PFSK-1 (cell line): Measurements from ENCODE around the gene TIGD1.

ENCODE experiments used
- FOXP2 ChIP-seq: optimal IDR thresholded peaks from 2 replicates; pipeline ENCODE3; 2011; ENCODE audit warnings: borderline replicate concordance, control low read depth, inconsistent platforms; ENCODE audit not compliant: insufficient read depth; ENCODE audit errors: extremely low read length, extremely low read depth
- POLR2AphosphoS5 ChIP-seq: IDR thresholded peaks from 2 replicates; pipeline ENCODE4 v1.6.1; 2012; ENCODE audit warnings: low read depth, mild to moderate bottlenecking, control low read depth, low read length, moderate library complexity
- SIN3A ChIP-seq: IDR thresholded peaks from 2 replicates; pipeline ENCODE4 v1.6.1; 2012; ENCODE audit warnings: mild to moderate bottlenecking, low read length, moderate library complexity, borderline replicate concordance; ENCODE audit not compliant: insufficient read depth
- TAF1 ChIP-seq: IDR thresholded peaks from 2 replicates; pipeline ENCODE4 v1.6.1; 2012; ENCODE audit warnings: low read length, control low read depth, borderline replicate concordance; ENCODE audit not compliant: insufficient read depth
- TF ChIP-seq, protein P1 (sequence below), 2 experiments: IDR thresholded peaks; 2 replicates each; pipeline versions ENCODE4 v1.6.1 to v1.8.0; 2011 to 2012; ENCODE audit warnings: low read depth in 2 of 2, low read length in 2 of 2, control low read depth in 1 of 2, inconsistent platforms in 1 of 2, mild to moderate bottlenecking in 1 of 2, moderate library complexity in 1 of 2; ENCODE audit not compliant: insufficient read depth in 1 of 2

The TIGD1 gene

GRCh38 chr2:232523682-232524597 is 26.4 kb downstream of the TIGD1 start:
- TF ChIP-seq SIN3A (no peak), FOXP2 (no peak), TAF1 (no peak), POLR2AphosphoS5 (no peak)
- TF ChIP-seq, protein P1, sequence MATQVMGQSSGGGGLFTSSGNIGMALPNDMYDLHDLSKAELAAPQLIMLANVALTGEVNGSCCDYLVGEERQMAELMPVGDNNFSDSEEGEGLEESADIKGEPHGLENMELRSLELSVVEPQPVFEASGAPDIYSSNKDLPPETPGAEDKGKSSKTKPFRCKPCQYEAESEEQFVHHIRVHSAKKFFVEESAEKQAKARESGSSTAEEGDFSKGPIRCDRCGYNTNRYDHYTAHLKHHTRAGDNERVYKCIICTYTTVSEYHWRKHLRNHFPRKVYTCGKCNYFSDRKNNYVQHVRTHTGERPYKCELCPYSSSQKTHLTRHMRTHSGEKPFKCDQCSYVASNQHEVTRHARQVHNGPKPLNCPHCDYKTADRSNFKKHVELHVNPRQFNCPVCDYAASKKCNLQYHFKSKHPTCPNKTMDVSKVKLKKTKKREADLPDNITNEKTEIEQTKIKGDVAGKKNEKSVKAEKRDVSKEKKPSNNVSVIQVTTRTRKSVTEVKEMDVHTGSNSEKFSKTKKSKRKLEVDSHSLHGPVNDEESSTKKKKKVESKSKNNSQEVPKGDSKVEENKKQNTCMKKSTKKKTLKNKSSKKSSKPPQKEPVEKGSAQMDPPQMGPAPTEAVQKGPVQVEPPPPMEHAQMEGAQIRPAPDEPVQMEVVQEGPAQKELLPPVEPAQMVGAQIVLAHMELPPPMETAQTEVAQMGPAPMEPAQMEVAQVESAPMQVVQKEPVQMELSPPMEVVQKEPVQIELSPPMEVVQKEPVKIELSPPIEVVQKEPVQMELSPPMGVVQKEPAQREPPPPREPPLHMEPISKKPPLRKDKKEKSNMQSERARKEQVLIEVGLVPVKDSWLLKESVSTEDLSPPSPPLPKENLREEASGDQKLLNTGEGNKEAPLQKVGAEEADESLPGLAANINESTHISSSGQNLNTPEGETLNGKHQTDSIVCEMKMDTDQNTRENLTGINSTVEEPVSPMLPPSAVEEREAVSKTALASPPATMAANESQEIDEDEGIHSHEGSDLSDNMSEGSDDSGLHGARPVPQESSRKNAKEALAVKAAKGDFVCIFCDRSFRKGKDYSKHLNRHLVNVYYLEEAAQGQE (IDR thresholded peaks at IDR 0.05; ENCODE audit: insufficient read depth in 1 of 2, low read depth in 2 of 2, low read length in 2 of 2): no peak

GRCh38 chr2:232523402-232523681 is 27.0 kb downstream of the TIGD1 start:
- TF ChIP-seq SIN3A (no peak), POLR2AphosphoS5 (no peak), FOXP2 (no peak), TAF1 (no peak)
- TF ChIP-seq, protein P1 (IDR thresholded peaks at IDR 0.05; ENCODE audit: insufficient read depth in 1 of 2, low read depth in 2 of 2, low read length in 2 of 2): no peak

DNA sequence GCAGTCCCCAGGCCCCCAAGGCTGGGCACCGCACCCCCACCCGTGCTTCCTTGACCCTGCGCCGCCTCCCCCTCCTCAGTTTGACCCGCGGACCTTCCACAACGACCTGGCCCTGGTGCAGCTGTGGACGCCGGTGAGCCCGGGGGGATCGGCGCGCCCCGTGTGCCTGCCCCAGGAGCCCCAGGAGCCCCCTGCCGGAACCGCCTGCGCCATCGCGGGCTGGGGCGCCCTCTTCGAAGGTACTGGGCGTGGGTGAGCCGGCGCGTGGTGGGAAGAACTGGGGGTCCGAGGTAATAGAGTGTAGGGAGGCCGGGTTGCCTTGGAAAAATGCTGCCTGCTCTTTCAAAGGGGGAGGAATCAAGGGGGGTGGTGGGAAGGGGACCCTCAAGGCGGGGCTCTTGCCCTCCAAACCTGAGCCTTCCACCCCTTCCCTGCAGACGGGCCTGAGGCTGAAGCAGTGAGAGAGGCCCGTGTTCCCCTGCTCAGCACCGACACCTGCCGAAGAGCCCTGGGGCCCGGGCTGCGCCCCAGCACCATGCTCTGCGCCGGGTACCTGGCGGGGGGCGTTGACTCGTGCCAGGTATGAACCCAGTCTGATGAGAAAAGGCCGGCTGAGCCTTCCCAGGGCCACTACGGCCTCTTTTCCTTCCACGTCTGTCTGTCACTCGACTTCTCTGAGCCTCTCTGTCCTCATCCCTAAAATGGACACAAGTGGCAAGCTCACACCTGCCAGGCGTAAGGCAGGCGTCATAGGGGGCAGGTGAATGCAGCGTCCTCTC is 27.5 kb downstream of the TIGD1 start:
- TF ChIP-seq POLR2AphosphoS5: no peak
- TF ChIP-seq, protein P1 (IDR thresholded peaks at IDR 0.05; ENCODE audit: insufficient read depth in 1 of 2, low read depth in 2 of 2, low read length in 2 of 2): no peak
- no peak for TF ChIP-seq FOXP2
- no peak for TF ChIP-seq TAF1

GRCh38 chr2:232521959-232522622 is 28.3 kb downstream of the TIGD1 start:
- TF ChIP-seq FOXP2 (no peak), POLR2AphosphoS5 (no peak), TAF1 (no peak)

DNA sequence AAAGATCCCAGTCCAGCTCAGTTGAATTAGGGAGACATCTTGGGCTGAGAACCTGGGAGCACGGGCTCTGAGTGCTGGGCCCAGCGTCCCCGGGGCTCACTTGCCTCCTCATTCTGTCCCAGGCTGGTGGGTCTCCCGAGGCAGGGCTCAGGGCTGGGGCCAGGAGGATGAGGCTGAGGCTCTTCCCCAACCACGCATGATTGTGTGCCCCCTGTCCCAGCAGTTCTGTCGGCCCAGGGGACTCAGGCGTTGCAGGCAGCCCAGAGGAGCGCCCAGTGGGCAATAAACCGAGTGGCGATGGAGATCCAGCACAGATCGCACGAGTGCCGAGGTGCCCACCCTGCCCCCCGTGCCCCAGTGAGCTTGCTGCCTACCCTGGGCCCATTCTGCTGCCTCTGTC is 29.3 kb downstream of the TIGD1 start:
- TF ChIP-seq POLR2AphosphoS5: no peak
- TF ChIP-seq FOXP2: no peak
- TF ChIP-seq, protein P1 (IDR thresholded peaks at IDR 0.05; ENCODE audit: insufficient read depth in 1 of 2, low read depth in 2 of 2, low read length in 2 of 2): no peak
- no peak for TF ChIP-seq TAF1
- TF ChIP-seq SIN3A: no peak
